ENCODE data around the gene CENPM.

Gene CENPM

GRCh38 chr22:41892721-41893120 is 54.2 kb downstream of the CENPM start:
- DNase-seq: no peak

DNA sequence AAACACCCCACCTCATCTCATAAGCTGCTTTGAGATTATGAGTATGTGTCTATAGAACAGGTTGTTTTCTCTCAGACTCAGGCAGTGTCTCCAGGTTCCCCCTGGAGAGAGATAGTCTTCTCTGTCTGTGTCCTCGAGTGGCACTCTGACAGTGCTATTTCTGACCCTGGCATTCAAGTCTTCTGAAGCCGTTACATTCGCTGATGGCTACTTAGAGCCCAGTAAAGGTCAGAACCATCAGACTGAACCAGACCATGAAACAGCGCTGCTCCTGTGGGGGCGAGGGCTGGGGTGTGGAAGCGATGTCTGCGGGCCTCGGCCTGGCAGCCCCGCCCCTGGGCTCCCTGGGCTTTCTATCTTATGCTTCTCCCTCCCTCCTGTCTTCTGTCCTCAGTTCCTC is 55.5 kb downstream of the CENPM start:
- DNase-seq: no peak

All from activated T-cell treated with anti-CD3 and anti-CD28 coated beads, Interleukin-2, amount 50 U/mL, for 48 hours (primary cell).